VCaP (cell line): ENCODE data around the gene IL1RL2.

Experiments used
- H3K27ac ChIP-seq: fragments of 450-650 bp; 2 replicates; pipeline ENCODE4 v1.5.1; 2017
- TF ChIP-seq, protein P1 (sequence below): fragments of 450-650 bp; conservative IDR thresholded peaks from 2 replicates; pipeline ENCODE4 v1.5.1; 2017; ENCODE audit warnings: mild to moderate bottlenecking, moderate library complexity

Gene IL1RL2

DNA sequence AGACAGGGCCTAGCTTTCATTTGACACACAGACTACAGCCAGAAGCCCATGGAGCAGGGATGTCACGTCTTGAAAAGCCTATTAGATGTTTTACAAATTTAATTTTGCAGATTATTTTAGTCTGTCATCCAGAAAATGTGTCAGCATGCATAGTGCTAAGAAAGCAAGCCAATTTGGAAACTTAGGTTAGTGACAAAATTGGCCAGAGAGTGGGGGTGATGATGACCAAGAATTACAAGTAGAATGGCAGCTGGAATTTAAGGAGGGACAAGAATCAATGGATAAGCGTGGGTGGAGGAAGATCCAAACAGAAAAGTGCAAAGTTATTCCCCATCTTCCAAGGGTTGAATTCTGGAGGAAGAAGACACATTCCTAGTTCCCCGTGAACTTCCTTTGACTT lies 7.8 kb upstream of the IL1RL2 start:
- TF ChIP-seq, protein P1, sequence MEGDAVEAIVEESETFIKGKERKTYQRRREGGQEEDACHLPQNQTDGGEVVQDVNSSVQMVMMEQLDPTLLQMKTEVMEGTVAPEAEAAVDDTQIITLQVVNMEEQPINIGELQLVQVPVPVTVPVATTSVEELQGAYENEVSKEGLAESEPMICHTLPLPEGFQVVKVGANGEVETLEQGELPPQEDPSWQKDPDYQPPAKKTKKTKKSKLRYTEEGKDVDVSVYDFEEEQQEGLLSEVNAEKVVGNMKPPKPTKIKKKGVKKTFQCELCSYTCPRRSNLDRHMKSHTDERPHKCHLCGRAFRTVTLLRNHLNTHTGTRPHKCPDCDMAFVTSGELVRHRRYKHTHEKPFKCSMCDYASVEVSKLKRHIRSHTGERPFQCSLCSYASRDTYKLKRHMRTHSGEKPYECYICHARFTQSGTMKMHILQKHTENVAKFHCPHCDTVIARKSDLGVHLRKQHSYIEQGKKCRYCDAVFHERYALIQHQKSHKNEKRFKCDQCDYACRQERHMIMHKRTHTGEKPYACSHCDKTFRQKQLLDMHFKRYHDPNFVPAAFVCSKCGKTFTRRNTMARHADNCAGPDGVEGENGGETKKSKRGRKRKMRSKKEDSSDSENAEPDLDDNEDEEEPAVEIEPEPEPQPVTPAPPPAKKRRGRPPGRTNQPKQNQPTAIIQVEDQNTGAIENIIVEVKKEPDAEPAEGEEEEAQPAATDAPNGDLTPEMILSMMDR, result no peak
- no peak overlapping the region for H3K27ac ChIP-seq

DNA sequence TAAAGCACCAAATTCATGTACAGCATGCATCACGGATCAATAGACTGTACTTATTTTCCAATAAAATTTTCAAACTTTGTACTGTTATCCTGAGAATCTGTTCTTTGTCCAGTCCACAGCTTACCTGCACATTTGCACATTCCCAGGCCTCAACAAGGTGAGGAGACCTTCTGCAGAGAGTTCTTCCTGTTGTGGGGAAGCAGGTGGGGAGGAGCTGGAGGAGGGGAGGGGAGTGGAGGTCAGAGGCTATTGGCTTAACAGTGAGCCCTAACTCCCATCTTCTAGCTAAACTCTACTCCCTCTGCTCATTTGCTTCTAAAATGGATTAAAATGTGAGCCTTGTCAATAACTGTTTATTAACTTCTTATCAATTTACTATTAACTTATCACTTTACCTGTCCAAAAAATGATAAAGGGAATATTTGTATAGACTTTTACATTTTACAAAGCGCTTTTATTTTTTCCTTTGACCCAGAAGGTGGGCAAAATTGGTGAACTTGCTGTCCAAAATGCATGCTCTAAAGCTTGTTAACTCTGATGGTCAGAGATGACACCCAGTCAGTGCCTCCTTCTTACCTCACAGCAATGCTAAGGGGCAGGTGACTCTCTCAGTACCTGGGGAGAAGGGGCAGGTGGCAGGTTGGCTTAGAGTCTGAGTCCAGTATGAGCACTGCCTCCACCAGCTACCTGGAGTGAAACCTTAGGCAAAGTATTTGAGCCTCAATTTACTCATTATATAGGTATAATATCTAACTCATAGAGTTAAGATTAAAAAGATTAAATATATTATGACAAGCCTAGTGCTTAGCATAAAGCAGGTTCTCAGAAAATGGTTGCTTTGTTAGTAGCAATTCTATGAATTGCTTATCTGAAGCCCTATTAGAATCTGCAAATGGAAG lies 6.8 kb upstream of the IL1RL2 start:
- TF ChIP-seq, protein P1, result no peak
- no peak overlapping the region for H3K27ac ChIP-seq

DNA sequence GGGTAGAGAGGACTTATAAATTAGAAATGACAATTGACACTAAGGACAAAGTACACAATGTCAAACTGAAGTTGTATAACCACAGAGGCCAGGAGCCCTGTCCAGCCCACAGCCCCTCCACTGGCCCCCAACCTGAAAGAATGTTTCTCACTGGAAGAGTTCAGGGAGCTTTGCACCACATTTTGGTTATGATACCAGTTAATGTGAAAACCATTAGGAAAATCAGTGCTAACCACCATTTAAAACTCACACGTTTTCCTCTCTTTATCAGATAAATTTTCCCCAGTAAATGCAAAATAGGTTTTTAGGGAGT lies 6.2 kb upstream of the IL1RL2 start:
- H3K27ac ChIP-seq, result no peak overlapping the region
- TF ChIP-seq, protein P1, result no peak

DNA sequence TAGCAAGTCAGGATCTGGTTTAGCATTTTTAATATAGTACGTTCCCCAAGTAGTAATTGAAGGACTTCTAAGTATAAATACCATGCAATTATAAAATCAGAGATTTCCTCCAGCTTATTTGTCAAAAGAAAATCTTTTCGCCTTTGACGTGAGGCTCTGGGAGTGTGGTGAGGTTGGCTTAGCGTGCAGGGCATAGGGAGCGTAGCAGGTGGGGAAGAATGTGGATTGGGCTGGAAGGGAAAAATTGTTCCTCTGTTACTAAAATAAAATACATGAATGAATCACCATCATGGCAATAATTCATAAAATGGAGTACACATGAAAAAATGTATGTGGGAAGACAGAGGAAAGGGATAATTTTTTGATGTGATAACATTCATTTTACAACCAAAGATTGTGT lies 5.4 kb upstream of the IL1RL2 start:
- TF ChIP-seq, protein P1, result no peak
- no peak overlapping the region for H3K27ac ChIP-seq

DNA sequence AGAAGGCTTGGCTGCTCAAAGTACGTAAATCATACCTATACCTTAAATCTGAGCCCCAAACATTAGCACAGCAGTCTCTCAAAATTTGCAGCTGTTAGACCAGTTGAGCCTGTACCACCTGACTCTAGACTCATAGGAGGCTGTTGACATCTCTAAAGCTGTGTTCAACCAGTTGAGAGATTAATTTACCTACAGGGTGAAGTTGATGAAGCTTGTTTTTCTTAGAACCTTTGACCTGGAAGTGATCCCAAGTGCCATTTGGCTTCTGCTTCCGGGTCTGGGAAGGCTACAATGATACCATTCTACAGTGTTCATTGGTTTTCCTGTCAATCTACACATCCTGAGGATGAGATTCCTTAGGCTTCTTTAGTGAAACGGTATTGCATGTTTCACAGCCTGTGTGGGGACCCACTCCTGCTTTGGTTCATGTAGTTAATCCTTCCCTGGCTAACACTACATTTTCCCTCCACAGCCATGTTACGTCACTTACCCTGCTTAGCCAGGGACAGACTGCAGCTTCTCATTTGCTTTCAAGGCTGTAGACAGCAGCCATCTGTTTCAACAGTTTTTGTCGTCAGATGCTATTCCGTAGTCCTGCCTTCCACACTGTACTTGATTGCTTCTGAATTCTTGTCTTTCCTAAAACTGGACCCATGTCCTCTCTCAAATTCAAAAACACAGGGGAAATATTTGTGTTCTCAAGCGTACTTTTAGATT lies 4.7 kb upstream of the IL1RL2 start:
- no peak overlapping the region for H3K27ac ChIP-seq
- TF ChIP-seq, protein P1, result no peak

DNA sequence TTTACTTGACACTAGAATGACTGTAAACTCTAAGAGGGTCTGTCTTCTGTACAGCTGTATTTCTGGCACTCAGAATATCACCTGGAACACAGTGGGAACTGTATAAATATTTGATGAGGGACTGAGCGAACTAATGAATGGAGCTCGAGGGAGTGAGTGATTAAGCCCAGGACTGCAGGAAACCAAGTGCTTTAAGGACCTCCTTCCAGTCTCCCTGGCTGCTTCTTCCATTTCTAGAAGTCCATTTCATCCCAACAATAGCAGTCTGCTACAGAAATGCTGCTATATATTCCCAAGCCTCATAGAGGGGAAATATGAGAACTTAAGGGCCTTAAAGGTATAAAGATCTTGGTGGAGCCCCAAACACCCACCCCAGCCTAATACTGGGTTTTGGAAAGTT lies 2.8 kb upstream of the IL1RL2 start:
- no peak overlapping the region for H3K27ac ChIP-seq
- TF ChIP-seq, protein P1, result no peak

DNA sequence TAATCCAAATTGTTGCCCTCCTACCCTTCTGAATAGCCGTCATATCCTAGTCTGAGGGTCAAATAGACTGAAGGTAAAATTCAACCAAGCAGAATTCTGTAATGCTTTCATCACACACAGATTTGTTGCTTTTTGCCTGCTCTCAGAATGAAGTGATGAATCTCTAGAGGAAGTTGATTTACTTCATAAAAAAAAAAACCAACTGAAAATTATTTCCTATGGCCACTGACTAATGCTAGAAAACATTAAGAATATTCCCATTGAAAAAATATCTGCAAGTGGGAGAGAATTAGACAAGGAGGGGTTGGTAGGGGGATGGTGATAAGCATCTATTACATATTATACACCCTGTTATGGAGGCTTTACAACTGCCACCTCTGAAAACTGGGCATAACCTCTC lies 2.3 kb upstream of the IL1RL2 start:
- TF ChIP-seq, protein P1, result no peak
- peak overlapping the region; percentile 14; the same call in 1 of the 2 replicates for H3K27ac ChIP-seq
